ENCODE results near the gene GRID1. TPM values are rescaled to one million over a fixed set of nuclear protein-coding genes. Genes with fewer than 3 reads are reported as not detected.

GRID1 gene
- total RNA-seq, 1 experiment from 2014 or later, result not detected

DNA sequence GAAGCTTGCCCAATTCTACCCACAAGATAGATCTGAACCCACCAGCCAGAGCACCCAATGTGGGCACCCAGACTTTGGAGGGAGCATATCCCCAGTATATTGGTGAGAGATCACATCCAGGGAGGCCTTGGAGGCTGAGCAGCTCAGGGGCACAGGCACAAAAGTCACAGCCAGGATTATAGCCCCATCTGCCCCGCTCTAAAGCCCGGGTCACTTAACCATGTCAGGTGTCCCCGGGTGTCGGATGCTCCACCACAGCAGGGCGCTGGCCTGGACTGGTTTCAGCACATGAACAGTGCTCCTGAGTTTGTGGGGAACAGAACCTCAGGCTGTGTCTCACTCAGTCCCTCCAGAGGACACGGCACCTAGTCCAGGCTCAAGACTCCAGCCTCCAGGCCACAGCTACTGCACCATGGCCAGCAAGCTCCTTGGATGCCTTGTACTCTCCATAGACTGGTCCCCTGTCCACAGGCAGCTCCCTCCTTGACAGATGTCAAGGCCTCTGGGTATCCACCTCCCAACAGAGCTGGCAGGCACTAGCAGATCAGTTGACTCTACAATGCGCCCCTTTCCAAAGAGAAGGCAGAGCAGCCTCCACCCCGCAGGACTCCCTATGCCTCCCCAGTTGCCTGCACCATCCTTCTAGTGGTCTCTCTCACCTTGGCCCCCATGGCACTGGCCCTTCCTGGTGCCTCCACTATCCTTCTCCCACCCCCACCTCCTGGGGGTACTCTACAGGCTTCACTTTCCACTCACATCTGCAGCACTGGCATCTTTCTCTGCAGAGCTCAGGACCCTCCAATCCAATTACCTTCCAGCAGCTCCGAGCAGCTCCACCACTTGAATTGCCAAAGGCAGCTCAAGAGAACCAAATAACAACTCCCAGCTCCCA is 306.0 kb downstream of the GRID1 start:
- H3K36me3 ChIP-seq (ENCODE audit: low read depth, low read length), result no peaks in the 10 kb centered on the region
- H3K9me3 ChIP-seq (ENCODE audit: low read length), result no peaks in the 10 kb centered on the region
- no peaks in the 10 kb centered on the region for H3F3A ChIP-seq (ENCODE audit: low read length, unreplicated experiment)
- intact Hi-C loops (cut with micrococcal nuclease), result no loop called here
- H3K4me3 ChIP-seq (ENCODE audit: low read length), result no peak overlapping the region
- H2AFZ ChIP-seq (ENCODE audit: low read length), result no peak overlapping the region
- H3K9me2 ChIP-seq (replicated peaks; ENCODE audit: low read length), result no peaks in the 10 kb centered on the region
- no peaks in the 10 kb centered on the region for H4K20me1 ChIP-seq (ENCODE audit: low read length)
- BruUV-seq (replicated peaks), result no TSS peak
- H3K27ac ChIP-seq (ENCODE audit: low read length), result no peak overlapping the region
- H3K9ac ChIP-seq (ENCODE audit: low read length), result no peak overlapping the region
- DNase-seq, result no peak
- H3K27me3 ChIP-seq (ENCODE audit: low read length), result no peaks in the 10 kb centered on the region
- ChIA-PET CTCF (no interaction called here), POLR2A (ENCODE audit: unreplicated experiment) (no interaction called here)
- no peaks in the 10 kb centered on the region for H3K79me2 ChIP-seq (ENCODE audit: low read length)
- H3K4me2 ChIP-seq (ENCODE audit: low read length), result no peak overlapping the region
- ATAC-seq, result no peak
- TF ChIP-seq, protein P1, sequence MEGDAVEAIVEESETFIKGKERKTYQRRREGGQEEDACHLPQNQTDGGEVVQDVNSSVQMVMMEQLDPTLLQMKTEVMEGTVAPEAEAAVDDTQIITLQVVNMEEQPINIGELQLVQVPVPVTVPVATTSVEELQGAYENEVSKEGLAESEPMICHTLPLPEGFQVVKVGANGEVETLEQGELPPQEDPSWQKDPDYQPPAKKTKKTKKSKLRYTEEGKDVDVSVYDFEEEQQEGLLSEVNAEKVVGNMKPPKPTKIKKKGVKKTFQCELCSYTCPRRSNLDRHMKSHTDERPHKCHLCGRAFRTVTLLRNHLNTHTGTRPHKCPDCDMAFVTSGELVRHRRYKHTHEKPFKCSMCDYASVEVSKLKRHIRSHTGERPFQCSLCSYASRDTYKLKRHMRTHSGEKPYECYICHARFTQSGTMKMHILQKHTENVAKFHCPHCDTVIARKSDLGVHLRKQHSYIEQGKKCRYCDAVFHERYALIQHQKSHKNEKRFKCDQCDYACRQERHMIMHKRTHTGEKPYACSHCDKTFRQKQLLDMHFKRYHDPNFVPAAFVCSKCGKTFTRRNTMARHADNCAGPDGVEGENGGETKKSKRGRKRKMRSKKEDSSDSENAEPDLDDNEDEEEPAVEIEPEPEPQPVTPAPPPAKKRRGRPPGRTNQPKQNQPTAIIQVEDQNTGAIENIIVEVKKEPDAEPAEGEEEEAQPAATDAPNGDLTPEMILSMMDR (conservative IDR thresholded peaks at IDR 0.05; ENCODE audit: low read depth, low read length), result no peak
- TF ChIP-seq EZH2phosphoT487 (IDR thresholded peaks at IDR 0.05; ENCODE audit: borderline replicate concordance, low read length) (no peak), EZH2 (IDR thresholded peaks at IDR 0.05; ENCODE audit: low read length, unreplicated experiment) (no peak)
- no peaks in the 10 kb centered on the region for H3K4me1 ChIP-seq (ENCODE audit: insufficient read depth, low read length)

DNA sequence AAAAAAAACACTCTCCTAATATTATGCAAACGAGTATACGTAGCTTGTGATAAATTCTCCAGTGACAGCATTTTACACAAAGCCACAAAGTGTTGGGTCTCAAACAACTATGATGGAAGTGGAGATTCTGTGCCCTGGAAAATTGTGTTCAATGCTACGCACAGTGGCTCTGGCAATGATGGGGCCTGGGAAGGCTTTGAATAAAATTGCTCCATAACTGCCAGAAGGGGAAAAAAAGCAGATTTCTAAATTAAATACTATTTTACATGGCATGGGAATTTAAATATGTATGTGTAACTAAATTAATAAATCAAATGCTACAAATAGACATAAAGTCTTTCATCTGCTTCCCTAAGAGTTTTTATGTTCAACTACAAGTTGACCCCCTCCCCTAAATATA is 306.7 kb downstream of the GRID1 start:
- no peak overlapping the region for H3K9ac ChIP-seq (ENCODE audit: low read length)
- no peak overlapping the region for H3K27ac ChIP-seq (ENCODE audit: low read length)
- POLR2A ChIA-PET (ENCODE audit: unreplicated experiment), result no interaction called here
- no peaks in the 10 kb centered on the region for H3K9me3 ChIP-seq (ENCODE audit: low read length)
- no peak for TF ChIP-seq EZH2 (IDR thresholded peaks at IDR 0.05; ENCODE audit: low read length, unreplicated experiment)
- TF ChIP-seq EZH2phosphoT487 (IDR thresholded peaks at IDR 0.05; ENCODE audit: borderline replicate concordance, low read length), result no peak
- TF ChIP-seq, protein P1 (conservative IDR thresholded peaks at IDR 0.05; ENCODE audit: low read depth, low read length), result no peak
- intact Hi-C loops (cut with micrococcal nuclease), result no loop called here
- H3K27me3 ChIP-seq (ENCODE audit: low read length), result no peaks in the 10 kb centered on the region
- no peaks in the 10 kb centered on the region for H4K20me1 ChIP-seq (ENCODE audit: low read length)
- no peak overlapping the region for H3K4me2 ChIP-seq (ENCODE audit: low read length)
- H3K36me3 ChIP-seq (ENCODE audit: low read depth, low read length), result no peaks in the 10 kb centered on the region
- ATAC-seq, result no peak
- no peaks in the 10 kb centered on the region for H3K4me1 ChIP-seq (ENCODE audit: insufficient read depth, low read length)
- no peaks in the 10 kb centered on the region for H3K9me2 ChIP-seq (replicated peaks; ENCODE audit: low read length)
- H2AFZ ChIP-seq (ENCODE audit: low read length), result no peak overlapping the region
- no TSS peak for BruUV-seq (replicated peaks)
- H3K4me3 ChIP-seq (ENCODE audit: low read length), result no peak overlapping the region
- no peaks in the 10 kb centered on the region for H3K79me2 ChIP-seq (ENCODE audit: low read length)
- CTCF ChIA-PET, result no interaction called here
- no peaks in the 10 kb centered on the region for H3F3A ChIP-seq (ENCODE audit: low read length, unreplicated experiment)
- no peak for DNase-seq

DNA sequence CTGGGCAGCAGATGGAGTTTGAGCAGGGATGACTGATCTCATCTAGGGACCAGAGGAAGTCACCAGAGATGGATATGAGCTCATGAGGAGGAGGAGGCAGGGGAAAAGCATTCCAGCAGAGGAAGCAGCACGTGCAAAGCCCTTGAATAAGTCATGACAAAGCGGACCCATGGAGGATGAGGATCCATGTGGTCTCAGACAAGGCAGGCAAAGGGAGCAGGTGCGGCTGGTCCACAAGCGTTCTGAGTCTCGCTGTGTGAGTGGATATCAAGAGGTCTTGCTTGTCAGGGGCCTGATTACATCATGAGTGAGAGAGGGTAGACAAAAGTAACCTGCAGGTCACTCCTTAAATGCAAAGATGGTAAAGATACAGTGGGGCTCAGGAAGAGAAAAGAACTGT is 307.6 kb downstream of the GRID1 start:
- CTCF ChIA-PET, result no interaction called here
- H3K9me2 ChIP-seq (replicated peaks; ENCODE audit: low read length), result no peaks in the 10 kb centered on the region
- POLR2A ChIA-PET (ENCODE audit: unreplicated experiment), result no interaction called here
- no peaks in the 10 kb centered on the region for H3K9me3 ChIP-seq (ENCODE audit: low read length)
- no TSS peak for BruUV-seq (replicated peaks)
- TF ChIP-seq EZH2phosphoT487 (IDR thresholded peaks at IDR 0.05; ENCODE audit: borderline replicate concordance, low read length) (no peak), EZH2 (IDR thresholded peaks at IDR 0.05; ENCODE audit: low read length, unreplicated experiment) (no peak)
- TF ChIP-seq, protein P1 (conservative IDR thresholded peaks at IDR 0.05; ENCODE audit: low read depth, low read length), result no peak
- no peak overlapping the region for H2AFZ ChIP-seq (ENCODE audit: low read length)
- H3K9ac ChIP-seq (ENCODE audit: low read length), result no peak overlapping the region
- no peak overlapping the region for H3K4me3 ChIP-seq (ENCODE audit: low read length)
- no peak overlapping the region for H3K27ac ChIP-seq (ENCODE audit: low read length)
- intact Hi-C loops (cut with micrococcal nuclease), result no loop called here
- no peaks in the 10 kb centered on the region for H3K27me3 ChIP-seq (ENCODE audit: low read length)
- H4K20me1 ChIP-seq (ENCODE audit: low read length), result no peaks in the 10 kb centered on the region
- H3K79me2 ChIP-seq (ENCODE audit: low read length), result no peaks in the 10 kb centered on the region
- DNase-seq, result no peak
- no peak overlapping the region for H3K4me2 ChIP-seq (ENCODE audit: low read length)
- no peaks in the 10 kb centered on the region for H3K4me1 ChIP-seq (ENCODE audit: insufficient read depth, low read length)
- ATAC-seq, result no peak
- no peaks in the 10 kb centered on the region for H3K36me3 ChIP-seq (ENCODE audit: low read depth, low read length)
- no peaks in the 10 kb centered on the region for H3F3A ChIP-seq (ENCODE audit: low read length, unreplicated experiment)

Measured in PC-3 (cell line).